Measurements from ENCODE around the gene CDH4. TPM values are rescaled to one million over a fixed set of nuclear protein-coding genes. Genes with fewer than 3 reads are reported as not detected.

The CDH4 gene
- total RNA-seq, 1 experiment from 2014 or later, result 0.13 TPM

GRCh38 chr20:61795669-61796630, 543.9 kb downstream of the CDH4 start:
- Histone ChIP-seq H3K27ac (no peak overlapping the region), H3K27me3 (replicated peaks) (no peaks in the 10 kb centered on the region), H3K4me1 (replicated peaks) (no peaks in the 10 kb centered on the region), H3K36me3 (no peaks in the 10 kb centered on the region), H3K9me3 (replicated peaks) (no peaks in the 10 kb centered on the region; the same call in 1 of the 2 replicates), H3K4me3 (no peak overlapping the region)
- DNase-seq (ENCODE audit: low read depth in 1 of 2, low spot score in 2 of 2), result no peak

GRCh38 chr20:61796738-61797137, 544.7 kb downstream of the CDH4 start:
- Histone ChIP-seq H3K36me3 (no peaks in the 10 kb centered on the region), H3K4me1 (replicated peaks) (no peaks in the 10 kb centered on the region), H3K27me3 (replicated peaks) (no peaks in the 10 kb centered on the region), H3K9me3 (replicated peaks) (no peaks in the 10 kb centered on the region; the same call in 1 of the 2 replicates), H3K4me3 (no peak overlapping the region), H3K27ac (no peak overlapping the region)
- DNase-seq (ENCODE audit: low read depth in 1 of 2, low spot score in 2 of 2), result no peak

- Histone ChIP-seq H3K4me1 (replicated peaks) (no peaks in the 10 kb centered on the region), H3K9me3 (replicated peaks) (no peaks in the 10 kb centered on the region; the same call in 1 of the 2 replicates), H3K27me3 (replicated peaks) (no peaks in the 10 kb centered on the region), H3K36me3 (no peaks in the 10 kb centered on the region), H3K4me3 (no peak overlapping the region), H3K27ac (no peak overlapping the region)
- DNase-seq (ENCODE audit: low read depth in 1 of 2, low spot score in 2 of 2), result no peak
Observed at GRCh38 chr20:61797200-61797599, 545.1 kb downstream of the CDH4 start.

- H3K27ac ChIP-seq, result no peak overlapping the region
- DNase-seq (ENCODE audit: low read depth in 1 of 2, low spot score in 2 of 2), result no peak
- H3K4me3 ChIP-seq, result no peak overlapping the region
- H3K27me3 ChIP-seq (replicated peaks), result no peaks in the 10 kb centered on the region
- no peaks in the 10 kb centered on the region; the same call in 1 of the 2 replicates for H3K9me3 ChIP-seq (replicated peaks)
- no peaks in the 10 kb centered on the region for H3K36me3 ChIP-seq
- peaks cover 2% of the 10 kb centered on the region for H3K4me1 ChIP-seq (replicated peaks)
Observed at GRCh38 chr20:61797971-61798411, 545.9 kb downstream of the CDH4 start.

- Histone ChIP-seq H3K9me3 (replicated peaks) (no peaks in the 10 kb centered on the region; the same call in 1 of the 2 replicates), H3K27me3 (replicated peaks) (no peaks in the 10 kb centered on the region), H3K27ac (no peak overlapping the region), H3K4me3 (no peak overlapping the region), H3K36me3 (no peaks in the 10 kb centered on the region), H3K4me1 (replicated peaks) (peaks cover 9% of the 10 kb centered on the region)
- no peak for DNase-seq (ENCODE audit: low read depth in 1 of 2, low spot score in 2 of 2)
Observed at GRCh38 chr20:61798632-61799031, 546.6 kb downstream of the CDH4 start.

GRCh38 chr20:61799394-61799923, 547.4 kb downstream of the CDH4 start:
- Histone ChIP-seq H3K4me3 (no peak overlapping the region), H3K27me3 (replicated peaks) (no peaks in the 10 kb centered on the region), H3K4me1 (replicated peaks) (peaks cover 17% of the 10 kb centered on the region), H3K27ac (no peak overlapping the region), H3K9me3 (replicated peaks) (no peaks in the 10 kb centered on the region; the same call in 1 of the 2 replicates), H3K36me3 (no peaks in the 10 kb centered on the region)
- DNase-seq (ENCODE audit: low read depth in 1 of 2, low spot score in 2 of 2), result no peak

- Histone ChIP-seq H3K36me3 (no peaks in the 10 kb centered on the region), H3K9me3 (replicated peaks) (no peaks in the 10 kb centered on the region), H3K4me1 (replicated peaks) (peaks cover 22% of the 10 kb centered on the region), H3K27me3 (replicated peaks) (no peaks in the 10 kb centered on the region), H3K27ac (no peak overlapping the region), H3K4me3 (no peak overlapping the region)
- no peak for DNase-seq (ENCODE audit: low read depth in 1 of 2, low spot score in 2 of 2)
Observed at GRCh38 chr20:61799928-61800327, 547.9 kb downstream of the CDH4 start.

GRCh38 chr20:61800359-61801064, 548.5 kb downstream of the CDH4 start:
- no peak overlapping the region for H3K27ac ChIP-seq
- no peak overlapping the region for H3K4me3 ChIP-seq
- no peaks in the 10 kb centered on the region for H3K9me3 ChIP-seq (replicated peaks)
- H3K4me1 ChIP-seq (replicated peaks), result peaks cover 28% of the 10 kb centered on the region
- DNase-seq (ENCODE audit: low read depth in 1 of 2, low spot score in 2 of 2), result no peak
- H3K27me3 ChIP-seq (replicated peaks), result no peaks in the 10 kb centered on the region
- no peaks in the 10 kb centered on the region for H3K36me3 ChIP-seq

GRCh38 chr20:61801065-61801360, 549.0 kb downstream of the CDH4 start:
- Histone ChIP-seq H3K36me3 (no peaks in the 10 kb centered on the region), H3K4me3 (no peak overlapping the region), H3K27ac (no peak overlapping the region), H3K4me1 (replicated peaks) (peaks cover 33% of the 10 kb centered on the region), H3K27me3 (replicated peaks) (no peaks in the 10 kb centered on the region), H3K9me3 (replicated peaks) (no peaks in the 10 kb centered on the region)
- DNase-seq (ENCODE audit: low read depth in 1 of 2, low spot score in 2 of 2), result no peak

GRCh38 chr20:61801428-61801827, 549.4 kb downstream of the CDH4 start:
- H3K36me3 ChIP-seq, result no peaks in the 10 kb centered on the region
- no peaks in the 10 kb centered on the region for H3K27me3 ChIP-seq (replicated peaks)
- H3K4me3 ChIP-seq, result no peak overlapping the region
- H3K27ac ChIP-seq, result no peak overlapping the region
- DNase-seq (ENCODE audit: low read depth in 1 of 2, low spot score in 2 of 2), result no peak
- no peaks in the 10 kb centered on the region for H3K9me3 ChIP-seq (replicated peaks)
- H3K4me1 ChIP-seq (replicated peaks), result peaks cover 37% of the 10 kb centered on the region

- Histone ChIP-seq H3K4me1 (replicated peaks) (peaks cover 42% of the 10 kb centered on the region), H3K27me3 (replicated peaks) (no peaks in the 10 kb centered on the region), H3K27ac (no peak overlapping the region), H3K9me3 (replicated peaks) (no peaks in the 10 kb centered on the region), H3K4me3 (no peak overlapping the region), H3K36me3 (no peaks in the 10 kb centered on the region)
- no peak for DNase-seq (ENCODE audit: low read depth in 1 of 2, low spot score in 2 of 2)
Observed at GRCh38 chr20:61801857-61802442, 549.9 kb downstream of the CDH4 start.

GRCh38 chr20:61802721-61803311, 550.8 kb downstream of the CDH4 start:
- H3K9me3 ChIP-seq (replicated peaks), result no peaks in the 10 kb centered on the region
- no peak overlapping the region for H3K4me3 ChIP-seq
- H3K36me3 ChIP-seq, result no peaks in the 10 kb centered on the region
- H3K27ac ChIP-seq, result no peak overlapping the region
- DNase-seq (ENCODE audit: low read depth in 1 of 2, low spot score in 2 of 2), result no peak
- H3K4me1 ChIP-seq (replicated peaks), result peaks cover 51% of the 10 kb centered on the region
- no peaks in the 10 kb centered on the region for H3K27me3 ChIP-seq (replicated peaks)

- Histone ChIP-seq H3K27me3 (replicated peaks) (no peaks in the 10 kb centered on the region), H3K4me3 (no peak overlapping the region), H3K27ac (no peak overlapping the region), H3K4me1 (replicated peaks) (peaks cover 57% of the 10 kb centered on the region), H3K36me3 (no peaks in the 10 kb centered on the region), H3K9me3 (replicated peaks) (no peaks in the 10 kb centered on the region)
- peak in 1 of 2 experiments; percentile 25 for DNase-seq (ENCODE audit: low read depth in 1 of 2, low spot score in 2 of 2)
Observed at GRCh38 chr20:61803416-61803914, 551.4 kb downstream of the CDH4 start.
